Muscle of back (tissue), 11 donors: Measurements from ENCODE around the gene MREG. TPM values are rescaled to one million over a fixed set of nuclear protein-coding genes. Genes with fewer than 3 reads are reported as not detected.
"Not testable (repeated sequence)": the region's sequence is repeated elsewhere in the genome, so short reads cannot be mapped to it uniquely, and the experiment has no call there.

Source experiments
- DNase-seq, 3 donors: peaks; one replicate each; pipeline versions ENCODE4 v3.0.0 to v3.0.0-alpha.2; 2013
- polyA plus RNA-seq, 10 donors: library from polyadenylated mRNA; unstranded; fragments of 120-200 nt; gene quantifications; one replicate each; pipeline ENCODE4 v1.2.1, GENCODE V29; 2013; ENCODE audit not compliant: insufficient read length in 10 of 10

Gene MREG
- polyA plus RNA-seq, 10 donors: 1.0 to 4.7 (median 2.4) TPM

- DNase-seq: peak in 2 of 3 donors; percentile 41 to 49
These were observed 9.8 kb upstream of the MREG start for GRCh38 chr2:216023055-216023648.

DNA sequence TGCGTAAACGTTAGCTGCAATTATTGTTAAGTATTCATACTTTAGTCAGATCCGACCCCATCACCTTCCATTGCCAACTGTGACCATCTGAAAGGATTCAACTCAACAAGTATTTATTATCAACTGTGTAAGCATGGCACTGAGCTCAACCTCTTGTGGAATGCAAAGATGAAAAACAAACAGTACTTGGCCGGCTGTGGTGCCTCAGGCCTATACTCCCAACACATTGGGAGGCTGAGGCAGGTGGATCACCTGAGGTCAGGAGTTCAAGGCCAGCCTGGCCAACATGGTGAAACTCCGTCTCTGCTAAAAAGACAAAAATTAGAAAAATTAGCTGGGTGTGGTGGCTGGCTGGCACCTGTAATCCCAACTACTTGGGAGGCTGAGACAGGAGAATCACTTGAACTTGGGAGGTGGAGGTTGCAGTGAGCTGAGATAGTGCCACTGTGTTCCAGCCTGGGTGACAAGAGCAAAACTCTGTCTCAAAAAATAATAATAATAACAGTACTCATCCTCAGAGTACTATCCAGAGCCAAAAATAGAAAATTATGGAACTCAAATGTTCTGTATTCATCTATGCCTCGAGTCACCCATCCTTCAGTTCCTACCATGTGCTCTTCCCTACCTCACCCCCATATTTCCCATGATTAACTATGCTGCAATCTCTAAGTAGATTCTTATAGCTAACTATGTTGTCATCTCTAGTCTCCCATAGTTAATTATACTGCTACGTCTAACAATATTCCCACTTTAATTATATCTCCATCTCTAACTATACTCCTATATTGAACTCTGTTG lies 8.6 kb upstream of the MREG start:
- DNase-seq: no peak

- no peak for DNase-seq
These were observed 5.4 kb upstream of the MREG start for GRCh38 chr2:216018709-216019108.

- DNase-seq: no peak
These were observed 4.0 kb upstream of the MREG start for GRCh38 chr2:216017365-216017764.

DNA sequence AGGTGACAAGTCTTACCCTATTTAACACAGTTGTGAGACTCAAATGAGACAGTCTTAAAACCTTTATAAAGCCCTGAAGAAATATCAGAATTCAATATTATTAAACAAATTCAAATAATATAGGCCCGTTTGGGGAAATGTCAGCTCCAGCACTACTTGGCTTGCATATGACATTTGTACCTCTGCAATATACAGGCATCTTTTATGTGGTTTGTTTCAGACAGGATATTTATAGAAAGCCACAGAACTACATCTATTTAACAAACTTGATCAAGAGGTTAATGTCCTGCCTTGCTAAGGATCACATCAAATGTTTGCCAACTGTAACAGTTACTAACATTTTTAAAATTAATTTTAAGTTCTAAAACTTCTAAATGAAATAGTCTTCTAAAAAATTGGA lies 3.2 kb upstream of the MREG start:
- no peak for DNase-seq

- DNase-seq: peak in 2 of 3 donors; percentile 17 to 29
These were observed 2.5 kb upstream of the MREG start for GRCh38 chr2:216015722-216016464.

GRCh38 chr2:216014986-216015385 lies 1.6 kb upstream of the MREG start:
- no peak for DNase-seq

GRCh38 chr2:216014006-216014405 lies 655 bp upstream of the MREG start:
- no peak for DNase-seq

- peak in 1 of 3 donors; percentile 39 for DNase-seq
These were observed 596 bp downstream of the MREG start for GRCh38 chr2:216012830-216013079.

GRCh38 chr2:216012133-216012829 lies 1.1 kb downstream of the MREG start:
- peak in 1 of 3 donors; percentile 20 for DNase-seq

GRCh38 chr2:216009215-216009614 lies 4.1 kb downstream of the MREG start:
- DNase-seq: not testable (repeated sequence)

- no peak for DNase-seq
These were observed 5.0 kb downstream of the MREG start for GRCh38 chr2:216008387-216008786.

- DNase-seq: peak in 1 of 3 donors; percentile 39
These were observed 7.1 kb downstream of the MREG start for GRCh38 chr2:216006164-216006663.

- DNase-seq: no peak
These were observed 8.6 kb downstream of the MREG start for GRCh38 chr2:216004697-216005283.

DNA sequence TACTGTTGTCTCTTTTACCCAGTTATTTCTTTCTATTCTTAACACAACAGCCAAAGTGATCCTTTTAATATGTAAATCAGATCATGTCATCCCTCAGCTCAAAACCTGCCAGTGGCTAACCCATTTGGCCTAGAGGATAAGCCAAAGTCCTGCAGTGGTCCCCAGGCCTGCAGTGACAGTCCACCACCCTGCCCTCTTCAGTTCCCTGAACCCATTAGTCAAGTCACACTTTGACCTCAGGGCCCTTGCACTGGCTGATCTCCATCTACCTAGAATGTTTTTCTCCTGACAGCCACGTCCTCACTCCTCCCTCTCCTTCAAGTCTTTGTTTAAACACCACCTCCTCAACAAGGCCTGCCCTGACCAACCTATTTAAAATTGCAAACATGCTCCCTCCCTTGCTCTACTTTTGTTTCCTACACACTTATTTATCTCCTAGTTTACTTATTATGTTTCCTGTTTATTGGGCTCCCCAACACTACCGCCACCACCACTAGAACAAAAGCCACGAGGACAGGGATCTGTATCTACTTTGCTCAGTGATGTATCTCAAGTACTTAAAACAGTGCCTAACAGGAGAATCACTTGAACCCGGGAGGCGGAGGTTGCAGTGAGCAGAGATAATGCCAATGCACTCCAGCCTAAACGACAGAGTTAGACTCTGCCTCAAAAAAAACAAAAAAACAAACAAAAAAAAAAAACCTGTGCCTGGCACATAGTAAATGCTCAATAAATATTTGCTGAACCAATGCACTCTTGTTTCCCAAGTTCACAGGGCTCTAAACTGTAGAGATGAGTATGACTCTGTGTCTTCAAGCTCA lies 9.3 kb downstream of the MREG start:
- DNase-seq: no peak

- no peak for DNase-seq
These were observed 10.7 kb downstream of the MREG start for GRCh38 chr2:216002693-216003092.

GRCh38 chr2:216002101-216002678 lies 11.2 kb downstream of the MREG start:
- DNase-seq: no peak

DNA sequence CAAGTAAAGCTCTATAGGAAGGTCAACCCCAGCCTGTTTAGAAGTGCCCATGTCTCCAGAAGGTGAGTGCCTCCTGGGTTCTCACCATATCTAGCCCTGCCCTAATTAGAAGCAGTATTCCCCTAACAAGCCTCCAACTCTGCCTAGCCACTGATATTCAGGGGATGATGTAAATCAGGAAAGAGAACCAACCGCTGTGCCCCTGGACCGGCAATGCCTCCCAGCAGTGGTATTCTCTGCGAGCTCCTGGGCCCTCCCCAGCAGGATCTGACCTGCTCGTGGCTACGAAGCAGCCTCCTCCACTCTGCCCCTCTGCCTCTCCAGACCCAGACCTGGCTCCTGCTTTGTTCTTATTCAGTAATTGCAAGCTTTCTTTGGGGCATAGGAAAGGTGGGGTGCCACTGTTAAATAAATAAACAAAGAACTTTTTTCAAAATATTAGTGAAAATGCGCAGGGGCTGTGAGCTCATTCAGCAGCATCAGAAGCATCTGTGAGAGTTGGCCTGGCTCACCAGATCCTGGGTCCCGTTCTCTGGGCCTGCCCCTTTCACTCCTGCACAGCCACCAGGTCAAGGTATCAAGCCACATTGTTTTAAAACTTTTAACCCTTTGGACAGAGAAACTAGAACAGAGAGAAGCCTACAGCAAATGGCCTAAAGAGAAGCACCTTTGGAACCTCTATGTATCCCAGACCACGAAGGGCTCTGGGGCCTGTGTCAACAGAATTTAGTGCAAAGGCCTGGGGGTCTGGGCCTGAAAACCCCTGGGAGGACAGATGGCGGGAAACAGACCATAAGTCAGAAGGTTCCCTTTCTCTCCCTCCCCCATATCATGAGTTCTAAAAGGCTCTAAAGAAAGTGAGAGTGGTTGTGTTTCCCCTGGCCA lies 11.9 kb downstream of the MREG start:
- DNase-seq: no peak

GRCh38 chr2:215998636-215999035 lies 14.7 kb downstream of the MREG start:
- no peak for DNase-seq
